NCI-H128 (cell line): ENCODE results near the gene NDUFS3.

Source experiments
- DNase-seq: peaks from one replicate; lab custom pipeline; 2025; ENCODE audit not compliant: unreplicated experiment; lab: John Stamatoyannopoulos, UW

The NDUFS3 gene

GRCh38 chr11:47631473-47631872 lies 52.6 kb downstream of the NDUFS3 start:
- no peak for DNase-seq
